Bronchial epithelial cell (primary cell): ENCODE measurements around the gene KLRC2. TPM values are rescaled to one million over a fixed set of nuclear protein-coding genes. Genes with fewer than 3 reads are reported as not detected.
"Not testable (repeated sequence)": the region's sequence is repeated elsewhere in the genome, so short reads cannot be mapped to it uniquely, and the experiment has no call there.

Source experiments
- DNase-seq: peaks from one replicate; pipeline ENCODE4 v3.0.0-alpha.2; 2010; ENCODE audit warnings: low read depth
- FAIRE-seq: peaks from 2 replicates; lab custom pipeline; 2011; peaks lifted over from hg19 to GRCh38; lab: Jason Lieb, UNC
- H3K27me3 ChIP-seq: 2 replicates; pipeline ENCODE4 v1.5.1; 2011; ENCODE audit warnings: low read length; ENCODE audit not compliant: control insufficient read depth, insufficient read depth
- H3K36me3 ChIP-seq: 2 replicates; pipeline ENCODE4 v1.5.1; 2011; ENCODE audit warnings: low read length; ENCODE audit not compliant: control insufficient read depth, insufficient read depth
- H3K4me3 ChIP-seq: 2 replicates; pipeline ENCODE4 v1.5.1; 2011; ENCODE audit warnings: mild to moderate bottlenecking, low read depth, low read length, control low read depth
- total RNA-seq: library from RNA; depleted of rRNA; stranded (reverse); fragments of >200 nt; gene quantifications from 2 replicates; pipeline ENCODE4 v1.2.1, GENCODE V29; 2014
- TF ChIP-seq, protein P1 (sequence below): IDR thresholded peaks from 2 replicates; pipeline ENCODE4 v1.5.1; 2011; ENCODE audit warnings: mild to moderate bottlenecking, moderate library complexity, low read length, control low read depth, inconsistent platforms; ENCODE audit not compliant: insufficient read depth, severe bottlenecking

KLRC2 gene
- total RNA-seq, 1 donor from 2014 or later = not detected

DNA sequence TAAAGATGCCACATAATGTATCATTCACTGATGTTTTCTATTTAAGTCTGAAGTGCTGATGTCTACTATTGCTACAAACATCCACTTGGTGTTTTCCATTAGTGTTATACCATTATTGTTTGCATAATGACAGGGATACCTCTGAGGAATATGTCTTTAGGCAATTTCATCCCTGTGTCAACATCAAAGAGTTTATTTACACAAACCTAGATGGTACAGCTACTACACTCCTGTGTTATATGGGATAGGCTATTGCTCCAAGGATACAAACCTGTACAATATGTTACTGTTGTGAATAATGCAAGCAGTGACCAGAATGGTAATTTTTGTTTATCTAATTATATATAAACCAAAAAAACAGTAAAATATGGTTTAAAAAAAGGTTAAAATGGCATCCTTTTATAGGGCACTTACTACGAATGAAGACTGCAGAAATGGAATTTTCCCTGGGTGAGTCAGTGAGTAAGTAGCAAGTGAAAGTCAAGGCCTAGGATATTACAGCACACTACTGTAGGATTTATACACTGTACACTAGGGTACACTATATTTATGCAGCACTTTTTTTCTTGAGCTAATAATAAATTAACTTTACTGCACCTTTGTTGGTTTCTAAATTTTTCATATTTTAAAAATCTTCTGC is 11.4 kb downstream of the KLRC2 start:
- FAIRE-seq, H3K27me3 ChIP-seq, H3K36me3 ChIP-seq, H3K4me3 ChIP-seq, DNase-seq: not testable (repeated sequence)

DNA sequence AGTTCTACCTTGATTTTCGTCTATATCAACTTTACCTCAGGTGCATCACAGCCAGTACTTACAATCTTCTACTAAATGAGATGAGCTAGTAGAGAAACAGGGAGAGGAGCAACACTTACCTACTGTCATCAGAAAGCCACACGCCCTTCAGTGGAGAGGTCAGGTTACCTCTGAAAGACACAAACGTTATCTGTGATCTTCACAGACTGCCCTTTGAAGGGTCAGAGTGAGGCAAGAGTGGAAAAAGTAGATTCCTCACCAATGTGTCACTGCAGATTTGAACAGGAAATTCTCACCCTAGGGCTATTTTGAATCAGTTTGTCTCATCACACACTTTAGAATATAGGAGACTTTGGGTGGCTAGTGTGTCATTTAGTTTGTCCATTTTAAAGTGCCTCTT is 13.7 kb downstream of the KLRC2 start:
- not testable (repeated sequence) for DNase-seq, H3K36me3 ChIP-seq, H3K27me3 ChIP-seq, H3K4me3 ChIP-seq
- peak; percentile 62 for FAIRE-seq

DNA sequence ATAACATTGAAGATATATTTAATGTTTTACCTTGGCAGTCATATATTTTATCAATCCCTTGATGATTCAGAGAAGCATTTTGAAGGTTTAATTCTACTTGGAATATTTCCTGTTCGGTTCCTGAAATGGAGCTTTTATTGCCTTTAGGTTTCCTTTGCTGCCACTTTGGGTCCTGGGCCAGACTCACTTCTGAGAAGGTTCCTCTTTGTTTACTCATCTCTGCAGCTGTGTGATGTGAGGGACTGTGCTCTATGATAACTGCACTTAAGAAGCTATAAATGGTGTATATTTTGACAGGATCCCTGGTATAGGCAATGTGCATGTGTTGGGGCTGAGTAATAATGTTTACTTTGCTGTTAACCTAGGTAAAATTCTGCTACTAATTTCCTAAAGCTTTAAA is 15.5 kb downstream of the KLRC2 start, which contains the start of gene KLRC3:
Gene KLRC3 (minus strand): TSS at position 262 of the 400 bp plus-strand sequence. CDS start 45 bp downstream, at position 217.
- FAIRE-seq, H3K36me3 ChIP-seq, H3K4me3 ChIP-seq, H3K27me3 ChIP-seq: not testable (repeated sequence)
- peak; percentile 13 for DNase-seq

DNA sequence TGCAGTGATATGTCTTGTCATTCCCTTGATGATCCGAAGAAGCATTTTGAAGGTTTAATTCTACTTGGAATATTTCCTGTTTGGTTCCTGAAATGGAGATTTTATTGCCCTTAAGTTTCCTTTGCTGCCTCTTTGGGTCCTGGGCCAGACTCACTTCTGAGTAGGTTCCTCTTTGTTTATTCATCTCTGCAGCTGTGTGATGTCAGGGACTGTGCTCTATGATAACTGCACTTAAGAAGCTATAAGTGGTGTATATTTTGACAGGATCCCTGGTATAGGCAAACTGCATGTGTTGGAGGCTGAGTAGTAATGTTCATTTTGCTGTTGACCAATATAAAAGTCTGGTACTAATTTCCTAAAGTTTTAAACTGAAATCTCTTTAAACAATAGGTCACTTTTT is 26.4 kb downstream of the KLRC2 start, which contains the start of gene KLRC4:
Gene KLRC4 (minus strand): TSS at position 366 of the 400 bp plus-strand sequence. CDS start 182 bp downstream, at position 184.
- DNase-seq = peak; percentile 58
- no peak for FAIRE-seq
- no peaks in the 10 kb centered on the region for H3K36me3 ChIP-seq
- H3K4me3 ChIP-seq = no peak within 1 kb of the TSS
- TF ChIP-seq, protein P1, sequence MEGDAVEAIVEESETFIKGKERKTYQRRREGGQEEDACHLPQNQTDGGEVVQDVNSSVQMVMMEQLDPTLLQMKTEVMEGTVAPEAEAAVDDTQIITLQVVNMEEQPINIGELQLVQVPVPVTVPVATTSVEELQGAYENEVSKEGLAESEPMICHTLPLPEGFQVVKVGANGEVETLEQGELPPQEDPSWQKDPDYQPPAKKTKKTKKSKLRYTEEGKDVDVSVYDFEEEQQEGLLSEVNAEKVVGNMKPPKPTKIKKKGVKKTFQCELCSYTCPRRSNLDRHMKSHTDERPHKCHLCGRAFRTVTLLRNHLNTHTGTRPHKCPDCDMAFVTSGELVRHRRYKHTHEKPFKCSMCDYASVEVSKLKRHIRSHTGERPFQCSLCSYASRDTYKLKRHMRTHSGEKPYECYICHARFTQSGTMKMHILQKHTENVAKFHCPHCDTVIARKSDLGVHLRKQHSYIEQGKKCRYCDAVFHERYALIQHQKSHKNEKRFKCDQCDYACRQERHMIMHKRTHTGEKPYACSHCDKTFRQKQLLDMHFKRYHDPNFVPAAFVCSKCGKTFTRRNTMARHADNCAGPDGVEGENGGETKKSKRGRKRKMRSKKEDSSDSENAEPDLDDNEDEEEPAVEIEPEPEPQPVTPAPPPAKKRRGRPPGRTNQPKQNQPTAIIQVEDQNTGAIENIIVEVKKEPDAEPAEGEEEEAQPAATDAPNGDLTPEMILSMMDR = no peak
- H3K27me3 ChIP-seq = no peaks in the 10 kb centered on the region

DNA sequence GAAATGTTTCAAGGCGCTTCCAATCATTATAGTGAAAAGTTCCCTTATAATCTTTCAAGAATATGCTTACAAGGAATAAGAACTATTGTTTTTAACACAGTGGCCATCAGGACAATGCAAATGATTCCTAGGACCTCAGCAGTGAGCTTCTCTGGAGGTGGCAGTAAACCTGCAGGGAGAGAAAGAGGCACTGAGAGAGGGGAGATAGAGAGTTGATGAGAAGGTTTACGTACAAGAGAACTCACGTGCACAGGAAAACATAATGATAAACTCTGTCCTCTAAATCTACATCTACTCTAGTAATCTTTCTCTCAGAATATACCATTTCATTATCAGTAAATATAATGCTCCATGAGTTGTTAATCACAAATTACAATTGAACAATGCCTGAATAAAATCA is 27.0 kb downstream of the KLRC2 start:
- FAIRE-seq = no peak
- TF ChIP-seq, protein P1 = no peak
- no peak overlapping the region for H3K4me3 ChIP-seq

DNA sequence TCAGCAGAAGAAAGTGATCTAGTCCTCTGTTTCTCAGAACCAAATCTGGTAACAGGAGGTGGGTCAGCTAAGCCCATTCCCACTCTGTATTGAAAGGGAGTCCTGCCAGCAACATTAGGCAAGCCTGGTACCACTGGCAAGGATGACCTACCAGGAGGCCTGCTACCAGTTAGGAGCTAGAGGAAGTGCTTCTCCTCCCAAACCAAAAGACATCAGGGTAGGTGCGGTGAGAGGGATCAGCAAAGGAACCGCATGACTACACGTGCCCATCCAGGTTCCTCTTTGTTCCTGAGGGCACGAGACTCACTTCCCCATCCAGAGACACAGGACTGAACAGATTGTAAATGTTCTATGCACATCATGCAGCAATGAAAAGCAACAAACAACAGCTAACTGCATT is 29.1 kb downstream of the KLRC2 start:
- TF ChIP-seq, protein P1 = no peak
- DNase-seq (no peak), FAIRE-seq (no peak)
- no peaks in the 10 kb centered on the region for H3K27me3 ChIP-seq
- no peaks in the 10 kb centered on the region for H3K36me3 ChIP-seq
- no peak overlapping the region for H3K4me3 ChIP-seq

More for the DNA sequence above, 27.0 kb downstream of the KLRC2 start:
- no peaks in the 10 kb centered on the region for H3K36me3 ChIP-seq
- H3K27me3 ChIP-seq = no peaks in the 10 kb centered on the region
- no peak for DNase-seq

DNA sequence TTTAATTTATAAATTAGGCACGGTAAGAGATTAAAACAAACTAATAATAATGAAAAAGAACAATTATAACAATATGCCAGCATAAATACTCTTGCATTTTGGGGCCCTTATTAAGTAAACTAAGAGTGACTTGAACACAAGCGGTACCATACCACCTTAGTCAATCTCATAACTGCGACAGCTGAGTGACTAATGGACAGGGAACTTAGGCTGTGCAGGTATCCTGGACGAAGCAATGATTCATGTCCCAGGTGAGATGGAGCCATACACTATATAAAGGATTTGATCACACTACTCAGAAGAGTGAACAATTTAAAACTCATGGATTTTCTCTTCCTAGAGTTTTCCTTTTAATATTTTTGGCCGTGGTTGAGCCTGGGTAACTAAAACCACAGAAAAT is 30.5 kb downstream of the KLRC2 start:
- TF ChIP-seq, protein P1 = no peak
- FAIRE-seq (no peak), DNase-seq (peak; percentile 91)
- Histone ChIP-seq H3K4me3 (no peak overlapping the region), H3K36me3 (no peaks in the 10 kb centered on the region), H3K27me3 (no peaks in the 10 kb centered on the region)
